ENCODE measurements around the gene FAM118B.
"Not testable (repeated sequence)": the region's sequence is repeated elsewhere in the genome, so short reads cannot be mapped to it uniquely, and the experiment has no call there.

The FAM118B gene

GRCh38 chr11:126219547-126219946, 8.0 kb downstream of the FAM118B start:
- DNase-seq: no peak

GRCh38 chr11:126224647-126225294, 13.2 kb downstream of the FAM118B start:
- no peak for DNase-seq

- DNase-seq: no peak
Measured at GRCh38 chr11:126225295-126225665, 13.7 kb downstream of the FAM118B start.

GRCh38 chr11:126226334-126227084, 14.9 kb downstream of the FAM118B start:
- DNase-seq: no peak

GRCh38 chr11:126229858-126230540, 18.4 kb downstream of the FAM118B start:
- DNase-seq: no peak

GRCh38 chr11:126231725-126232459, 20.3 kb downstream of the FAM118B start:
- DNase-seq: no peak

GRCh38 chr11:126232683-126233082, 21.1 kb downstream of the FAM118B start:
- no peak for DNase-seq

GRCh38 chr11:126233391-126233790, 21.8 kb downstream of the FAM118B start:
- no peak for DNase-seq

GRCh38 chr11:126246636-126247035, 35.1 kb downstream of the FAM118B start:
- no peak for DNase-seq

- no peak for DNase-seq
Measured at GRCh38 chr11:126253265-126253664, 41.7 kb downstream of the FAM118B start.

GRCh38 chr11:126254819-126255218, 43.2 kb downstream of the FAM118B start:
- DNase-seq: no peak

- not testable (repeated sequence) for DNase-seq
Measured at GRCh38 chr11:126255507-126255906, 43.9 kb downstream of the FAM118B start.

GRCh38 chr11:126256216-126256615, 44.6 kb downstream of the FAM118B start:
- DNase-seq: no peak

- DNase-seq: no peak
Measured at GRCh38 chr11:126257144-126257543, 45.6 kb downstream of the FAM118B start.

GRCh38 chr11:126257764-126258163, 46.2 kb downstream of the FAM118B start:
- DNase-seq: no peak

GRCh38 chr11:126262216-126262615, 50.6 kb downstream of the FAM118B start:
- DNase-seq: no peak

GRCh38 chr11:126263489-126263888, 51.9 kb downstream of the FAM118B start:
- no peak for DNase-seq

GRCh38 chr11:126265811-126266210, 54.2 kb downstream of the FAM118B start:
- no peak for DNase-seq

- no peak for DNase-seq
Measured at GRCh38 chr11:126267650-126268049, 56.1 kb downstream of the FAM118B start.

- DNase-seq: no peak
Measured at GRCh38 chr11:126268361-126268707, 56.8 kb downstream of the FAM118B start.

GRCh38 chr11:126268708-126269579, 57.4 kb downstream of the FAM118B start, which contains the start of the genes FOXRED1 and SRPRA:
TSS of gene FOXRED1 (plus strand) at chr11:126269154. CDS start at chr11:126269207, 53 bp downstream.
TSS of gene SRPRA (minus strand) at chr11:126268895. CDS start at chr11:126268804, 91 bp downstream.
- peak; percentile 100 for DNase-seq

- DNase-seq: no peak
Measured at GRCh38 chr11:126277322-126277721, 65.7 kb downstream of the FAM118B start.

Data from right hindlimb (tissue), 1 donor.